Measurements from ENCODE around the gene SYNPO2.

Gene SYNPO2

DNA sequence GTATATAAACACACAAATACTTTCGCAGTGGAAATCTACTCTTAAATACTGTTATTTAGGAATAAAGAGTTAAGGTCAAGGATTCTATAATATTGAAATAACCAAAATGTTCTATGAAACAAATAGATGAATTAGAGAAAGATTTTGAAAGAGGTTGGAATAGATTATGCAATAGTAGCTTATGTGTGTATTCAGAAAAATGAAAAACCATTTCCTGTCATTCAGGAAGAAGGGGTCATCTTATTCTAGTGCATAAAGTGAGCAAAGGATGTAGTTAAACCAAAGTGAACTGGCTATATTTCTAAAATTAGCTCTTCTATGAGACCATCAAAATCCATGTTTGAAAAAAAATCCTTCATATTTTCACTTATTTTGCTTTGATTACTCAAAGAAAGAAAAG lies 217.0 kb downstream of the SYNPO2 start:
- DNase-seq (ENCODE audit: low read depth in 2 of 2, low spot score in 1 of 2), result no peak

DNA sequence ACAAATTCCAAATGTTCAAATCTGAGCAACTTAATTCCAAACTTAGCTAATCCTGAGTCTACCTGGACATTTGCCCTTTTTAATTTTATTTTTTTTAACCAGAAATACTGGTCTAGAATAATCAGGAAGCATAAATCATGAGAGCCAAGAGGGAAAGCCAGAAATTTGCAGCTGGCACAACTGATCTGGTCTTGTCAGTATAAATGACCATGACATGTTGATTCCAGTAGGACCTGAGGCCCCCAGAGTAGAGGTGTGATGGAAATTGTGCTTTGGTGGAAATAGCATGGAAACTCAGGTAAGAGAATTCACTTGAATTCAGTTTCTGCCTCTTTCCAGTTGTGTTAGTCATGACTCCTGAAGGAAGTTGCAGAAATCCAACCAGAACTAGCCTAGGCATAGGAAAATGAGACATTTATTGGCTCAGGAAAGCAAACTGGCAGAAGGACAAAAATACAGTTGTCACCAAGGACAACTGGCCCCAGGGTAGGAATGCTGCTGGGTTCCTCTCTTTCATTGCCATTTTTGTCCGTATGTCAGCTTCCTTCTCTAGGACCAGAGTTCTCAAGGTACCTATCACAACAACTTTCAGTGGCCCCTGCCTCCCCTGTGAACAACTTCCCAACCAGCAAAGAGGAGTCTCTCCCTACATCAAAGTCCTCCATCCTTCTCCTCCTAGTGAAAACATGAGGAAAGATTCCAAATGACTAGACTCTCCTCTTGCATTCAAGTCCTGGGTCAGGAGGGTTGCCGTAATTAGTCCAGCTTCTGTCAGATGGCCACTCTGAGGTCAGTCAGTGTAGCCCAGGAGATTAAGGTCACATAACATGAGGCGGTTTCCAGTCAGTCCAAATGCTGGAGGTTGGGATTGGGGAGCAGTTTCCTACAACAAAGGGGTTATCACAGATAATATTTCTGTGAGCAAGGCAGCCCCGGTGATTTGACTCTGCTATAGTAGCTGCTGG lies 217.7 kb downstream of the SYNPO2 start:
- DNase-seq (ENCODE audit: low read depth in 2 of 2, low spot score in 1 of 2), result no peak

DNA sequence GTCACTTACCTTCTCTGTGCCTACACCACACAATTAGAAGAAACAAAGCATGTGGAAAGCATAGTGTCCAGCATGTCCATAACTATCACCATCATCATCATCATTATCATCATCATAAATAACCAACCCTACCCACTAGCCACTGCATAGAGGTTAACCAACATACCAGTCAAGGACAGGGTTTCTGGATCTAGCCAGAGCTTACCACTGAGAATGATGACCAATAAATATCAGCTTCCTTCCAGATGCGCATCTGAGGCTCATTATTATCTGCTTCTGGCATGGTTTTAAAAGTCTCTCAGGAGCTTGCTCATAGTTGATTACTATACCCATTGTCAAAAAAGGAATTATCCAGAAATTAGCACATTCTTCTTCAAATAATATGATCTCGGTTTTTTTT lies 221.5 kb downstream of the SYNPO2 start:
- DNase-seq (ENCODE audit: low read depth in 2 of 2, low spot score in 1 of 2), result no peak
